GM21737 (cell line): ENCODE results near the gene NR2F1.
"Not testable (repeated sequence)": the region's sequence is repeated elsewhere in the genome, so short reads cannot be mapped to it uniquely, and the experiment has no call there.

Experiments used
- ATAC-seq: cut with Tn5 transposase; IDR thresholded peaks from one replicate; pipeline ENCODE4 v1.9.1; 2021; ENCODE audit warnings: mild to moderate bottlenecking, moderate library complexity; ENCODE audit not compliant: unreplicated experiment

Gene NR2F1

GRCh38 chr5:93582677-93583438, at the start of gene NR2F1:
Gene NR2F1 (plus strand): TSS chr5:93583222. CDS start chr5:93585024, 1,802 bp downstream.
- no peak for ATAC-seq

GRCh38 chr5:93545872-93546271, 37.1 kb upstream of the NR2F1 start:
- ATAC-seq: no peak

DNA sequence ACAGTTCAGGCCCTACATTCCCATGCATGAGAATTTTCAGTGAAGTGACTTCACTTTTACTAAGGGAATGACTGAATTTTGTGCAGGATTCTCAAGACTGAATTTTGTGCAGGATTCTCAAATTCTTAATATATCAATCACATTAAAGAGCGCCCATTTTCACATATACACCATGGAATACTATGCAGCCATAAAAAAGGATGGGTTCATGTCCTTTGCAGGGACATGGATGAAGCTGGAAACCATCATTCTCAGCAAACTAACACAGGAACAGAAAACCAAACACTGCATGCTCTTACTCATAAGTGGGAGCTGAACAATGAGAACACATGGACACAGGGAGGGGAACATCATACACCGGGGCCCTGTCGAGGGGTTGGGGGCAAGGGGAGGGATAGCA, 33.4 kb upstream of the NR2F1 start:
- ATAC-seq: not testable (repeated sequence)

- no peak for ATAC-seq
These were observed 25.9 kb upstream of the NR2F1 start for GRCh38 chr5:93557021-93557604.

- ATAC-seq: no peak
These were observed 16.9 kb upstream of the NR2F1 start for GRCh38 chr5:93566091-93566490.

DNA sequence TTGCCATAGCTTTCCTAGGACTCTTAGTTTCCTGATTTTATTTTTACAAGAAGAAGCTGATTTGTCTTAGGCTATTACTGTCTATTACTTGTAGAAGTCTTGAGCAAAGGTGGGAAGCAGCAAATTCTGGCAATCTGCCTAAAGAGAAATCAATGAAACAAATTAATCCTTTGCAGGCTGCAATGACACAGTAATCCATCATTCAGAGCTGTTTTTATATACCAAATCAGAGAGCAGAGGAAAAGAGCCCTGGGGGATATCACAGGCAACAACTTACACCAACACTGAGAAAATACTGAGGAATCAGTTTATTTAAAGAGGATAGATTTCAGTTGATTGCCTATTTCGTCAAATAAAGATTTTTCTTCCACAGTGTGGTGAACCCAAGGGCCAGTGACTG, 15.6 kb upstream of the NR2F1 start:
- ATAC-seq: no peak

DNA sequence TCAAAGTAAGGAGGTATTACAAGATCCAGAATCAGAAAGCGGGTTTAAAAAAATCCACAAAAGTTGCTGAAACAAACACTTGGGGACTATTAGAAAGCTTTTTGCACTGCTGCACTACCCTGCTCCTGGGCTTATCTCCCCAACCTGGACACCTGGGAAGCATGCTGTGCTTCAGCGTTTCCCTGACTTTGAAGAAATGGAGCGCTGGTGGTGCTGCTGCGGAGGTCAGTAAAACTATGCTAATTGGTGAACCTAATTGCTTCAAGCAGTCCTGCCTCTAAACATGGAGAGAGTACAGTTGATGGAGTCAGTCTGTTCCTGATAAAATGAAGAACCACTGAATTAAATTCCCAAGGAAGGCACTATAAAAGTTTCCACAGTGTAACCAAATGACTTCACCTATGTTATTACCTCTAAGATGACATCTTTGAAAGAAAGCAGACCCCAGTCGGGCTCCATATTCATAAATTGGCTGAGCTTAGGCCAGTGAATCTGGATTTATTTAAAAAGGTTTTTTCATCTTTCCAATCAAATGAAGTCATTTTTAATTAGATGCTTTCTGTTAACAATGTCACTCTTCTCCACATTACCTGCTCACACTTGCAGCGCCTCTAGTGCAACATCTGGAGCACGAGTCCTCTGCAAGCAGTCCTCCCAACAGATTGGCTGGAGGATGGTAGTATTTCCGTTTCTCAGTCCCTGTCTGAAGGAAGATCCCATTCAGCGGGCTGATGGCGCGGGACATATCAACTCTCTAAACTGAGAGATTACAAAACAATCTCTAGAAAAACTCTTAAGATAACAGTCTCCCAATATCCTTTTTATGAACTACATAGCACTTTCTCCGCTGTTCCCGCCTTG, 13.5 kb upstream of the NR2F1 start:
- ATAC-seq: no peak

GRCh38 chr5:93570294-93571113, 12.5 kb upstream of the NR2F1 start:
- no peak for ATAC-seq

DNA sequence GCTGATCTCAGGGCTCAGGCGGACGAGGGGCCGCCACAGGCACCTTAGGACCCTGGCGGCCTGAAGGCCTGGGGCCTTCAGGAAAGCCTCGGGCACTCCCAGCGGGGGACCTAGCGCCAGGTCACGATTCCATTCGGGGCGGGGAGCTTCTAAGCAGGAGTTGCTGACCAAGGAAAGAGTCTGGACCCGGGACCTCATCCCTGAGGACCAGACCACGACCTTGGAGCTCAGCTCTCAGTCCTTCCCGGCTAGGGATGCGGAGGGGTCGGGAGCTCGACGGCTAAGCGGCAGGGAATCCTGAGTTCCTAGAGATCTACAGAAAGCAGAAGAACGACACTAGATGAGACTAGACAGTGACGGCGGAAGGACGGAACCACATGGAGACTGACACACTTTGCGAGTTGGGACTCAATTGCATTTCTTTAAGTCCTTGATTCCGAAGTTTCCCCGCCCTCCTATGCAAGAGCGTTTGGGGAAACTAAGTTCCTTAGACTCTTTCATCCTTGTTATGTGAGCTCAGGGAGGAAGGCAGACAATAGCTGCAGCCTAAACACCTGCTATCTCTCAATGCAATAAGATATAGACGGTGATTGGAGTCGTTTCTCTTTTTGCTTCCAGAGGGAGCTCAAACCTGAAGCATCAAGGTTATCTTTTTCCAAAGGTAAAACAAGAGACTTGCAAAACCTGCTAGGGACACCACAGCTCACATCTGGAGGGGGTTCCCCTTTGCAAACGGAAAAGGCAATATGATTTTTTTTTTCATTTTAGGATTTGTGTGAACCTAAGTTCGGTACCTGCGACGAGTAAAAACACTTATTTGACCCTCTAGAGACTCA, 11.7 kb upstream of the NR2F1 start:
- ATAC-seq: no peak

DNA sequence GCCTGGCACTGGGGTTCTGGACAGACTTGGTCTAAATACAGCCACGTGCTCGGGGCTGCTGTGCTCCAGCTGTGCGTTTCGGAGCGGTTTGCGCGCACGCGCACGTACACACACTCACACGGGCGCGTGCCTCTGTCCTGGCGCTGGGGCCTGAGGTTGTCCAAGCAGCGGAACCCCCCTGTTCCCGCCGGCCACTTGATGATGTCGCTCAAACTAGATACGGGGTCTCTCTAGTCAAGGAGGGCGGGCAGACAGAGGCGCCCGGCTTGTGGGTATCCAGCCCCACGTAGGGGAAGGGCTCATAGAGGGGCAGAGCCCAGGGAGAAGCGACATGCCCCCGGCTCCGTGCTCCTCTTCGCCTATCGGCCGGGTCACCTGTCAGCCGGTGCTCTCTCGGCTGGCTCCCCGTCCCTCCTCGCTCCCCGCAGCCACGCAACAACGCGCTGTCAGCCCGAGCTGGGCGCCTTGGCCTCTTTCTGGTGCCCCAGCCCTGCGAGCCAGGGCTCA, 10.9 kb upstream of the NR2F1 start:
- ATAC-seq: no peak

DNA sequence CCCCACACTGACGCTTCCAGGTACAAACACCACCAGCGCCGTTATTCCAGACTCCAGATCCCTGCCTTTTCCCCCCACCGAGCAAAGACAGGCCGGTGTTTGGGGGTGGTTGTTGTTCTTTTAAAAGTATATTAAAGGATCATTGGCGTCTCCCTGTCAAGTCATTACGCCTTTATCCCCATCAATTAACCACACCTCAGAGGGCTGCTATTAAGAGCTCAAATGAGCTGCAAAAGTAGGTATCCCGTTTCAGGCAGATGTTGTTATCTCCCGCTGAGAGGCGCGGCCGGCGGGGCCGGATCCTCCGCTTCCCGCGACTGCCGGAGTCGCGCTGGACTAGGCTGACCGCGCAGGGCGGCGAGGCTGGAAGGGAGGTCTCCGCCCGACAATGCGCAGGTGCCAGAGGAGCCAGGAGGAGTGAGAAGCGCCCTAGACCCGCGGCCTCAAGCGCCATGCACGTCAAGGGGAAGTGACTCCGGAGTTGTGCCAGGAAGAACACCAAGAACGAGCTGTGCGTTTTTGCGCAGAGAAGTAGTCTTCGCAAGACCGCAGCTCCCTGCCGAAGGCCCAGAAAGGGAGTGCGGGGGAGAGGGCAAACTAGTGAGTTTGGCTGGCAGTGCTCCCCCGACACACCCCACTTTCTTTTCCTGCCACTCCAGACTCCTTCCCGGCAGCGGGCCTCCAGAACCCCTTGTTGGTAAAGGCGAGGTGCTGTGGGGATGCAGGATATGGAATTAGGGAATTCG, 10.2 kb upstream of the NR2F1 start:
- ATAC-seq: no peak

DNA sequence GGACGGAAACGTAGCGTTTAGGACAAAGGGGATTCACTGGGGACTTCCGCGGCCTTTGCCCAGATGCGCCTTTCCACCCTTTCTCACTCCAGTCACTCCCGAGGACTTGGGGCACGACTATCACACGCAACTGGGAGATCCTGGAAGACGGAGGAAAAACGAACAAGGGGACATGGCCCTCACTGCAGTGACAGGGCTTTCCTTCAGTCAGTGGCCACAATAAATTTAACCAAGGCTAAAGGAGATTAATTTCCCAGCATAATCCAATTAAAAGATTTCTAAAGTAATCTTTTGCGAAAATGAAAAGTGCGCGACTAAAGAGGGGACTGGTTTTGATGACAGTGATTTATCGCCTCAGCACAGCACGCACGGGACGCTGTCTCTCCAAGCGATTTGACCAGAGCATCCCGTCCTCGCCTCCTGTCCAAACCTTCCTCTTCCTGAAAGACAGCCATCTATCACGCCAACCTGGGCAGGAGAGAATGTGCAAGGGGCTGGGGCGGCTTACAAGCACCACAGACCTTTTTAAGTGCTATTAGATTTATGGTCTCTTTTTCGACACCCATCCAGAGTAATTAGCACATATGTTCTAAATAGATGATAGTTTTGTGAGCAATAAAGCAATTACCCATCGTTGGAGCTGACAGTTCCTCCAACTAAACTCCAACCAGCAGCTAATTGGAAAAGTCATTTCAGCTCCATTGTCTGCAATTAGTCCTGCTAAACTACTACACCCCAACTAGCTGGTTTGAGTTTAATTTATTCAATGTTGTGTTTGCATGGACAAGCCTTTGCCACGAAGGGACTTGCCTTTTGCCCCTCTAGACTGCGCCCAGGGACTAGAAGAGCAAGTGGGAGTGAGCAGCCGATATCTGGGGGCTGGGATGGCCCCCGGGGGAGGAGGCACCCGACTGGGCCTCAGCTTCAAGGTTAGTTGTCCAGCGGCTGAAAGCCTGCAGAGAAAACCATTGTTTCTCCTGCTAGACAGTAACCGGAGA, 9.4 kb upstream of the NR2F1 start:
- no peak for ATAC-seq

- no peak for ATAC-seq
These were observed 8.3 kb upstream of the NR2F1 start for GRCh38 chr5:93574491-93575305.

GRCh38 chr5:93575461-93576414, 7.3 kb upstream of the NR2F1 start:
- ATAC-seq: no peak

DNA sequence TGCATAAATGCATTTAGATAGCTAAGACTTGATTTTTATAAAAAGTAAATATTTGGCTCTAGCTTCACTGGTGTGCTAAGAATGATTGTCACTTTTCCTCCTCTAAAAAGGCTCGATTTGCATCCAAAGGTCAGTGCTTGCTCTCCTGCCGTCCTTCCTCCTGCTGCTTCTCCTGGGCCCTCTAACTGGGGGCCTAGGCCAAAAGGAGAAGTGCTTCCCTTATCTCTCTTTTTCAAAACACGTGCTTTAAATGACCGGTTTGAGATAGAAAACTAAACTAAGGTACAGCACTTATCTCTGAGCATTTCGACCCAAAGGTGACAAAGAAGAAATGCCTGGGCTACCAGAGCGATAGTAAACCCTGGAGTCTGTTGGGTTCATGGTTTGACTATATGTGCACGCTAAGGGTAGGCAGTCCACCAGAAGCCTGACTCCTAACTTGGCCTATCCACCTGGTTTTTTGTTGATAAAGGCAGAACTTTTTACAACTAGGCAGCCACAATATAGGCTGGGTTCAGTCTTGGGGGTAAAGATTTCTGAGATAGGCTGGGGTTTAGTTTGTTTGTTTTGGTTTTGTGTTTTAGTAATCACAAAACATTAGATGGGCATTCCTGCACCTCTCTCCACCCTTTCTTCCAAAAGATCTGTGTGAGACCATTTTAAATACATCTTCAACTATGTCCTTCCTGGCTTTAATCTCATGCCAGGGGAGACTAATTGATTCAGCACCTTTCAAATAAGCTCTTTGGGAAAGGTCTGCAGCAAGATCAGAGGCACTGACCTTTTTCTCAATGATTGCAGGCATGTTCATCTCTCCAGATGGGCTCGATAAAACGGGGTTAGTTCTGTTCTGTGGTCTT, 5.8 kb upstream of the NR2F1 start:
- no peak for ATAC-seq
